ENCODE data around the gene DDX4.
"Not testable (repeated sequence)": the region's sequence is repeated elsewhere in the genome, so short reads cannot be mapped to it uniquely, and the experiment has no call there.

The DDX4 gene

GRCh38 chr5:55737793-55738192 lies at the start of gene DDX4:
DDX4 (plus strand) TSS chr5:55738061; CDS start chr5:55738964, 903 bp downstream.
- no peak for DNase-seq

GRCh38 chr5:55691265-55692105 lies 46.4 kb upstream of the DDX4 start:
- DNase-seq = peak; percentile 53

- DNase-seq = no peak
These were observed 45.8 kb upstream of the DDX4 start for GRCh38 chr5:55692106-55692417.

GRCh38 chr5:55692509-55692908 lies 45.4 kb upstream of the DDX4 start:
- no peak for DNase-seq

GRCh38 chr5:55694152-55694830 lies 43.6 kb upstream of the DDX4 start:
- DNase-seq = no peak

GRCh38 chr5:55696704-55697103 lies 41.2 kb upstream of the DDX4 start:
- DNase-seq = not testable (repeated sequence)

- no peak for DNase-seq
These were observed 38.7 kb upstream of the DDX4 start for GRCh38 chr5:55699041-55699688.

- DNase-seq = no peak
These were observed 37.1 kb upstream of the DDX4 start for GRCh38 chr5:55700745-55701144.

GRCh38 chr5:55701462-55702103 lies 36.3 kb upstream of the DDX4 start:
- DNase-seq = no peak

- DNase-seq = no peak
These were observed 35.1 kb upstream of the DDX4 start for GRCh38 chr5:55702598-55703345.

GRCh38 chr5:55706230-55706629 lies 31.6 kb upstream of the DDX4 start:
- DNase-seq = no peak

- DNase-seq = no peak
These were observed 29.1 kb upstream of the DDX4 start for GRCh38 chr5:55708732-55709131.

GRCh38 chr5:55711507-55712022 lies 26.3 kb upstream of the DDX4 start:
- no peak for DNase-seq

GRCh38 chr5:55712023-55712859 lies 25.6 kb upstream of the DDX4 start, which contains the start of gene SLC38A9:
SLC38A9 (minus strand) TSS chr5:55712324; CDS start chr5:55697958, 14,366 bp downstream.
- peak; percentile 86 for DNase-seq

- no peak for DNase-seq
These were observed 24.0 kb upstream of the DDX4 start for GRCh38 chr5:55713871-55714270.

- no peak for DNase-seq
These were observed 23.5 kb upstream of the DDX4 start for GRCh38 chr5:55714339-55714738.

- DNase-seq = no peak
These were observed 23.1 kb upstream of the DDX4 start for GRCh38 chr5:55714749-55715148.

- no peak for DNase-seq
These were observed 22.3 kb upstream of the DDX4 start for GRCh38 chr5:55715519-55716078.

GRCh38 chr5:55719026-55719425 lies 18.8 kb upstream of the DDX4 start:
- DNase-seq = not testable (repeated sequence)

- DNase-seq = no peak
These were observed 17.6 kb upstream of the DDX4 start for GRCh38 chr5:55720188-55720703.

GRCh38 chr5:55724281-55724680 lies 13.6 kb upstream of the DDX4 start:
- no peak for DNase-seq

Measured in CD4-positive, alpha-beta T cell treated with Interleukin-4 for 4 hours (primary cell).